Stomach smooth muscle (tissue), 2 donors: ENCODE measurements around the gene AMZ1.
"Not testable (repeated sequence)": the region's sequence is repeated elsewhere in the genome, so short reads cannot be mapped to it uniquely, and the experiment has no call there.

Experiments used
- H3K27ac ChIP-seq: one replicate; pipeline ENCODE4 v1.7.0; 2013; ENCODE audit warnings: mild to moderate bottlenecking, low read length, inconsistent platforms
- H3K27me3 ChIP-seq, 2 donors: one replicate each; pipeline ENCODE4 v1.7.0; 2013; ENCODE audit warnings: low read length in 2 of 2; ENCODE audit not compliant: insufficient read depth in 2 of 2, control insufficient read depth in 1 of 2
- H3K36me3 ChIP-seq, 2 donors: one replicate each; pipeline ENCODE4 v1.7.0; 2013; ENCODE audit warnings: low read length in 2 of 2; ENCODE audit not compliant: control insufficient read depth in 2 of 2, insufficient read depth in 2 of 2
- H3K4me1 ChIP-seq: one replicate; pipeline ENCODE4 v1.7.0; 2013; ENCODE audit warnings: low read length; ENCODE audit not compliant: control insufficient read depth, insufficient read depth
- H3K4me3 ChIP-seq, 2 donors: one replicate each; pipeline ENCODE4 v1.7.0; 2013; ENCODE audit warnings: low read length in 2 of 2
- H3K9ac ChIP-seq, 2 donors: one replicate each; pipeline ENCODE4 v1.7.0; 2013; ENCODE audit warnings: low read length in 2 of 2, mild to moderate bottlenecking in 1 of 2
- H3K9me3 ChIP-seq, 2 donors: one replicate each; pipeline ENCODE4 v1.7.0; 2013; ENCODE audit warnings: low read length in 2 of 2; ENCODE audit not compliant: control insufficient read depth in 2 of 2
- donor health status: healthy.
- donor health status: Pancreatic carcinoma.

AMZ1 gene

GRCh38 chr7:2670720-2671391 lies 17.1 kb upstream of the AMZ1 start:
- Histone ChIP-seq H3K4me1 (peaks cover 8% of the 10 kb centered on the region), H3K36me3 (no peaks in the 10 kb centered on the region), H3K9ac (no peak overlapping the region), H3K4me3 (no peak overlapping the region), H3K27ac (no peak overlapping the region), H3K27me3 (no peaks in the 10 kb centered on the region), H3K9me3 (peaks cover 0 to 7% of the 10 kb centered on the region in 2 donors)

GRCh38 chr7:2673214-2673613 lies 14.8 kb upstream of the AMZ1 start:
- H3K4me1 ChIP-seq, H3K4me3 ChIP-seq, H3K27ac ChIP-seq, H3K9ac ChIP-seq, H3K27me3 ChIP-seq, H3K36me3 ChIP-seq, H3K9me3 ChIP-seq: not testable (repeated sequence)

GRCh38 chr7:2673934-2674333 lies 14.1 kb upstream of the AMZ1 start:
- Histone ChIP-seq H3K4me1 (peaks cover 8% of the 10 kb centered on the region), H3K9ac (no peak overlapping the region), H3K4me3 (no peak overlapping the region), H3K9me3 (no peaks in the 10 kb centered on the region), H3K36me3 (no peaks in the 10 kb centered on the region), H3K27me3 (no peaks in the 10 kb centered on the region), H3K27ac (no peak overlapping the region)

- no peak overlapping the region for H3K4me3 ChIP-seq
- H3K36me3 ChIP-seq, result no peaks in the 10 kb centered on the region
- H3K4me1 ChIP-seq, result peaks cover 12% of the 10 kb centered on the region
- H3K27ac ChIP-seq, result no peak overlapping the region
- no peaks in the 10 kb centered on the region for H3K9me3 ChIP-seq
- peaks cover 5 to 8% of the 10 kb centered on the region in 2 donors for H3K27me3 ChIP-seq
- H3K9ac ChIP-seq, result no peak overlapping the region
Measured at GRCh38 chr7:2675256-2675764, 12.7 kb upstream of the AMZ1 start.

- H3K27ac ChIP-seq, H3K9me3 ChIP-seq, H3K4me1 ChIP-seq, H3K4me3 ChIP-seq, H3K9ac ChIP-seq, H3K36me3 ChIP-seq: not testable (repeated sequence)
- H3K27me3 ChIP-seq, result peaks cover 12 to 16% of the 10 kb centered on the region in 2 donors
Measured at GRCh38 chr7:2676576-2676975, 11.4 kb upstream of the AMZ1 start.

GRCh38 chr7:2678454-2678853 lies 9.5 kb upstream of the AMZ1 start:
- peaks cover 19 to 21% of the 10 kb centered on the region in 2 donors for H3K27me3 ChIP-seq
- H3K9me3 ChIP-seq, H3K27ac ChIP-seq, H3K4me3 ChIP-seq, H3K9ac ChIP-seq, H3K4me1 ChIP-seq, H3K36me3 ChIP-seq: not testable (repeated sequence)

GRCh38 chr7:2679135-2680127 lies 8.6 kb upstream of the AMZ1 start:
- not testable (repeated sequence) for H3K36me3 ChIP-seq, H3K9ac ChIP-seq

GRCh38 chr7:2680256-2680655 lies 7.7 kb upstream of the AMZ1 start:
- Histone ChIP-seq H3K9me3 (no peaks in the 10 kb centered on the region), H3K27me3 (peaks cover 21 to 22% of the 10 kb centered on the region in 2 donors), H3K4me3 (no peak overlapping the region), H3K36me3 (no peaks in the 10 kb centered on the region), H3K9ac (no peak overlapping the region), H3K27ac (no peak overlapping the region), H3K4me1 (peaks cover 5% of the 10 kb centered on the region)

More at GRCh38 chr7:2679135-2680127, 8.6 kb upstream of the AMZ1 start:
- not testable (repeated sequence) for H3K9me3 ChIP-seq, H3K27ac ChIP-seq, H3K4me3 ChIP-seq, H3K4me1 ChIP-seq
- peaks cover 21% of the 10 kb centered on the region in 2 donors for H3K27me3 ChIP-seq

- peaks cover 5% of the 10 kb centered on the region for H3K4me1 ChIP-seq
- H3K27me3 ChIP-seq, result peaks cover 23 to 24% of the 10 kb centered on the region in 2 donors
- no peaks in the 10 kb centered on the region for H3K9me3 ChIP-seq
- no peak overlapping the region for H3K9ac ChIP-seq
- H3K36me3 ChIP-seq, result no peaks in the 10 kb centered on the region
- no peak overlapping the region for H3K4me3 ChIP-seq
- no peak overlapping the region for H3K27ac ChIP-seq
Measured at GRCh38 chr7:2680792-2681490, 7.1 kb upstream of the AMZ1 start.

GRCh38 chr7:2681929-2682799 lies 5.8 kb upstream of the AMZ1 start:
- Histone ChIP-seq H3K4me1 (peaks cover 5% of the 10 kb centered on the region), H3K9me3 (no peaks in the 10 kb centered on the region), H3K27me3 (peaks cover 30 to 32% of the 10 kb centered on the region in 2 donors), H3K36me3 (no peaks in the 10 kb centered on the region), H3K4me3 (no peak overlapping the region), H3K27ac (no peak overlapping the region), H3K9ac (no peak overlapping the region)
